ENCODE data around the gene REM1.
"Not testable (repeated sequence)": the region's sequence is repeated elsewhere in the genome, so short reads cannot be mapped to it uniquely, and the experiment has no call there.

REM1 gene, protein sequence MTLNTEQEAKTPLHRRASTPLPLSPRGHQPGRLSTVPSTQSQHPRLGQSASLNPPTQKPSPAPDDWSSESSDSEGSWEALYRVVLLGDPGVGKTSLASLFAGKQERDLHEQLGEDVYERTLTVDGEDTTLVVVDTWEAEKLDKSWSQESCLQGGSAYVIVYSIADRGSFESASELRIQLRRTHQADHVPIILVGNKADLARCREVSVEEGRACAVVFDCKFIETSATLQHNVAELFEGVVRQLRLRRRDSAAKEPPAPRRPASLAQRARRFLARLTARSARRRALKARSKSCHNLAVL

GRCh38 chr20:31474758-31475427 lies at the start of gene REM1, which contains the start of gene DEFB124:
TSS of gene REM1 (plus strand) at chr20:31475288. CDS start at chr20:31476446, 1,158 bp downstream.
TSS of gene DEFB124 (minus strand) at chr20:31475127. CDS start at chr20:31473013, 2,114 bp downstream.
- DNase-seq = no peak

GRCh38 chr20:31425797-31426196 lies 49.3 kb upstream of the REM1 start:
- DNase-seq = no peak

GRCh38 chr20:31426891-31427551 lies 48.1 kb upstream of the REM1 start:
- DNase-seq = not testable (repeated sequence)

DNA sequence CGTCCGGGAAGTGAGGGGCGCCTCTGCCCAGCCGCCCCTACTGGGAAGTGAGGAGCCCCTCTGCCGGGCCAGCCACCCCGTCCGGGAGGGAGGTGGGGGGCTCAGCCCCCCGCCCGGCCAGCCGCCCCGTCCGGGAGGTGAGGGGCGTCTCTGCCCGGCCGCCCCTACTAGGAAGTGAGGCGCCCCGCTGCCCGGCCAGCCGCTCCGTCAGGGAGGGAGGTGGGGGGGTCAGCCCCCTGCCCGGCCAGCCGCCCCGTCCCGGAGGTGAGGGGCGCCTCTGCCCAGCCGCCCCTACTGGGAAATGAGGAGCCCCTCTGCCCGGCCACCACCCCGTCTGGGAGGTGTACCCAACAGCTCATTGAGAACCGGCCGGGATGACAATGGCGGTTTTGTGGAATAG lies 47.5 kb upstream of the REM1 start:
- DNase-seq = not testable (repeated sequence)

GRCh38 chr20:31430568-31431115 lies 44.4 kb upstream of the REM1 start:
- DNase-seq = no peak

GRCh38 chr20:31440012-31440659 lies 35.0 kb upstream of the REM1 start, which contains the start of gene DEFB123:
TSS of gene DEFB123 (plus strand) at chr20:31440632. CDS start at chr20:31440699, 67 bp downstream.
- DNase-seq = no peak

- no peak for DNase-seq
Measured at GRCh38 chr20:31446084-31446819, 28.8 kb upstream of the REM1 start.

GRCh38 chr20:31449511-31450414 lies 25.3 kb upstream of the REM1 start:
- no peak for DNase-seq

GRCh38 chr20:31452575-31452974 lies 22.5 kb upstream of the REM1 start:
- no peak for DNase-seq

GRCh38 chr20:31454361-31454760 lies 20.7 kb upstream of the REM1 start:
- no peak for DNase-seq

DNA sequence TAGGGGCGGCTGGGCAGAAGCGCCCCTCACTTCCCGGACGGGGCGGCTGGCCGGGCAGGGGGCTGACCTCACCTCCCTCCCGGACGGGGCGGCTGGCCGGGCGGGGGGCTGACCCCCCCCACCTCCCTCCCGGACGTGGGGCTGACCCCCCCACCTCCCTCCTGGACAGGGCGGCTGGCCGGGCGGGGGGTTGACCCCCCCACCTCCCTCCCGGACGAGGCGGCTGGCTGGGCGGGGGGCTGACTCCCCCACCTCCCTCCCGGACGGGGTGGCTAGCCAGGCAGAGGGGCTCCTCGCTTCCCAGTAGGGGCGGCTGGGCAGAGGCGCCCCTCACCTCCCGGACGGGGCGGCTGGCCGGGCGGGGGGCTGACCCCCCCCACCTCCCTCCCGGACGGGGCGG lies 4.1 kb upstream of the REM1 start:
- not testable (repeated sequence) for DNase-seq

DNA sequence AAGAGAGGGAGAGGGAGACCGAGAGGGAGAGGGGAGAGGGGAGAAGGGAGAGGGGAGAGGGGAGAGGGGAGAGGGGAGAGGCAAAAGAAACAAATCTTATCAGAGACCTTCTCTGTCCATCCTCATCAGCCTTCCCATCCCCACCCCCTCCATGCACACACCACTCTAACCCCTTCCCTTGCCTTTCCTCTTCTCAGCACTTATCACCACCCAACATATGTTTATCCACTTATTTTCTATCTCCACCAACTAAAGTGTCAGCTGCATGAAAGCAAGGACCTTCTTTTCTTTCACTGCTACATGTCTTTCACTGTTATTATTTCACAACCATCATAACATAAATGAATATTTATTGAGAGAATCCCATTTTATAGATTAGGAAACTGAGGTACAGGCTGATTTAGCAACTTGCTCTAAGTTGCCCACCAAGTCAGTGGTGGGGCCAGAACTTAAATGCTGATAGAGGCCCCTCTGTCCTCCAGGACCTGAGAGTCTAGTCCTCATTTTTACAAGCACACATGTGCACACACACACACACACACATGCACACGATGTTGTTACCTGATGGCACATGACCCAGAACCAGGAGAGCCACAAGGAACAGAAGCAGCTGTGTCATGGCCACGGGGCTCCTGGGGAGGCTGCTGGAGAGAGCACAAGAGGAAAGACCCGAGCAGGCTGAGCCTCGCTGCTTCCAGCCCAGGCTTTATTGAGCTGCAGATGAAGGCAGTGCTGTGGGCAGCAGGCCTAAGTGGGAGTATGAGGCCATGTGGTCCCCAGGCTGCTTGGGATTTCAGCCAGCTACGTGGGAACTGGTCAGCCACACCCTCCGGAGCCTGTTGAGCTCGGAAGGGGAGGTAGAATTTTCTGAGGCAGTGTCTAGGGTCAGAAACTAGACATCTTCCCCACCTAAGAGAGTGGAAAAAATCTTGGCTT lies 2.4 kb upstream of the REM1 start:
- no peak for DNase-seq

DNA sequence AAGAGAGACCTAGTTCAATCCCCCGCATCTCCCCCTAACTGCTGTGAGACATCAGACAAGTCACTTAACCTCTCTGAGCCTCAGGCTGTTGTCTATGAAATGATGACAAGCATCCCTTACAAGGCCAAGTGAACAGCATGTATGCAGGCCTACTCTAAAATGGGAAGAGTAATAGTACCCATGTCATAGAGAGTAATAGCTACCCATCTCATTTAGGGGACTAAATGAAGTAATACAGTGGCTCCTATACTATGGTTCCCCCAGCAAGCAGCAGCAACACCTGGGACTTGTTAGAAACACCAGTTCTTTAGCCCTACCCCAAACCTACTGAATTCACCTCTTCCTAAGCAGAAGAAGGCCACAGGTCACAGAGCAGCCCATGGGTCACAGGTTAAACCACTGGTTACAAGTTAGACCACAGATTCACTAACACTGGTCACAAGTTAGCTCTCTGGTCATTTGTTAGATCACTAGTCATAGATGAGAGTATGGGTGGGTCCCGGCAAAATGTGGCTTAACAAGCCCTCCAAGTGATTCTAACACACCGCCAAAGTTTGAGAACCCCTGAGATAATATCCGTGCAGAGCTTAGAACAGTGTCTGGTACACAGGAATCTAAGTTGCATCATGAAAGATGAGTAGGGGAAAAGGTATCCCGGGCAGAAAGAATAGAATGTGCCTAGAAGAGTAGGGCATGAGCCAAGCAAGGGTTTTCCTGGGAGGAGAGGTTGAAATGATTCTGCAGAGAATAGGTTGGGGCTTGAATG lies 1.6 kb upstream of the REM1 start:
- no peak for DNase-seq

DNA sequence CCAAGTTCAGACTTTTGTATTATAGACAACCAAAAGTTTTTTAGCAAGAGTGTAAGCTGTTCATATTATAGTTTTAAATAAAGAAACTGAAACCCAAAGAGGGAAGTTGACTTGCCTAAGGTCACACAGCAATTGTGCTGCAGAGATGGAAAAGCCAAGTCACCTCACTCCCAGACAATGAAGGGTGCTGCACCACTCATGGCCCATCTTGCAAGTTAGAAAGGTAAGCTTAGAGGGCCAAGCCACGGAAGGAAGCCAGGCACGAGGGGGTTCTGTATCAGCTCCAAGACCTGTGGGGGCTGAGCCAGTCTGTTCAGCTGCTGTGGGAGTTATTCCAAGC lies 1.0 kb upstream of the REM1 start:
- no peak for DNase-seq

DNA sequence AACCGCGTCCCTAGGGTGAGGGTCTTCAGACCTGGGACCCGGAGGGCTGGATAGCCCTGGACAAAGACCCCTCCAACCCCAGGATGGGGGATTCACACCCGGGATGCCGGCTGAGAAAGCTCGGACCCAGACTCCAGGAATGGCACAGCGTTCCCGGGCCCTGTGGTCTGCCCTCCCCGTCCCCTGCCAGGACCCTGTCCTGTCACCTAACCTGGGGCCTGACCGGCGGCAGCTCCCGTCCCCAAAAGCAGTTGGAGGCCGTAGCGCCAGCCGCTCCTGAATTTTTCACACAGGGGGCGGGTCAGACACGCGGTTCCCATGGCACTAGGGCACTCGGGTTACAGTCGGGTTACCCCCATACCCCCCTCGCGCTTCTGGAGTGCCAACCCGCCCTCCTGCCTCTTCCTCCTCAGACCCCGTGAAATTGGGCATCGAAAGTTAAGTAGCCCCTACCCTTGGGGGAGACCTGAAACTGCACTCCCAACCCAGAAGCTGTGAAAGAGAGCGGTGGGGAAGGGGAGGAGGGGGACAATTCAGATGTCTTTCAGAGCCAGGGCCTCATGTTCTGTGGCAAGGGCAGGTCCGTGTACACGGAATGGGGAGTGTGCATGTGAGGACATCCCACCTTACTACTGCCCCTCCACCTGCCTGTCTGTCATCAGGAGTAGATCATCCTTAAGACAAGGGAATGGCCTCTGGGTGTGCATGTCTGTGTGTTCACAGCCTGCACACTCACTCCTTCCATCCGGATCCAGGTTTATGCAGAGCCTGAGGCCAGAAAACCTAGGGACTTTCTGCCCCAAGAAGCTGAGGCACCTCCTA lies 595 bp downstream of the REM1 start:
- DNase-seq = no peak

DNA sequence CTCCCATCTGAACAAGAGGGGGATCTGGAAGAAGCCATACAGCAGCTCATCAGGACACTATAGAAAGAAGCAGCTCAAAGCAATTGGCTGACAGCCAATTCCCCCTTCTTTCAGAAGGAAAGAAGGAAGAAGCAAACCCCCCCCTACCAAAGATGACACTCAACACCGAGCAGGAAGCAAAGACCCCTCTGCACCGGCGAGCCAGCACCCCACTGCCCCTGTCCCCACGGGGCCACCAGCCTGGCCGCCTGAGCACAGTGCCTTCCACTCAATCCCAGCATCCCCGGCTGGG lies 1.2 kb downstream of the REM1 start:
- DNase-seq = no peak

DNA sequence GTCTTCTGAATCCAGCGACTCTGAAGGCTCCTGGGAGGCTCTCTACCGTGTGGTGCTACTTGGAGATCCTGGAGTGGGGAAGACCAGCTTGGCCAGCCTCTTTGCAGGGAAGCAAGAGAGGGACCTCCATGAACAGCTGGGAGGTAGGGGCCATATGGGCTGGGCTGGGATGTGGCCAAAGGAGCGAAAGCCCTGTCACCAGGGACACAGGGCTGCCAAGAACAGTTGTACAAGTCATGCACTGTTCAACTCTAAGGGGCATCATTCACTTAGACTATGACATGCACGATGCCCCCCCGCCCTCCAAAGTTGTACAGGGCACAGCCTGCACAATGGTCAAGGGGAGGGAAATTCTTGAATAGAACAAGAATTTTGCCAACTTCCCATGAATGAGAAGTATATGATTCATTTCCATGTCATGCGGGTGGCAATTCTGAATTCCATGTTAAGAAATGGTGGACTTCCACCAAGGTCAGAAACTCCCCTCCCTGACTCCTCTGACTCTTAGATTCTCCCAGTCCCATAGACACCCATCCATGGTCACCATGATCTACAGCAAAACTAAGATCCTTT lies 1.6 kb downstream of the REM1 start:
- DNase-seq = no peak

DNA sequence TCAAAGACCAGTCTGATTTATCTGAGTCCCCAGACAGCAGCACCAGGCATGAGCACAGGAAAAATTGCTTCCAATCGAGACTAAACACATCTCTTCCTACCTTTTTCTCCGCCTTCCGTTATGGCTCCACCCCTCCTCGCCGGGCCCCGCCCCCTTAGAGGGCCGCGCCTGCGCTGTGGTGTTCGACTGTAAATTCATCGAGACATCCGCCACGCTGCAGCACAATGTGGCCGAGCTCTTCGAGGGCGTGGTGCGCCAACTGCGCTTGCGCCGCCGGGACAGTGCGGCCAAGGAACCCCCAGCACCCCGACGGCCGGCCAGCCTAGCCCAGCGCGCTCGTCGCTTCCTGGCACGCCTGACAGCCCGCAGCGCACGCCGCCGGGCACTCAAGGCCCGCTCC lies 8.9 kb downstream of the REM1 start:
- DNase-seq = no peak

All from activated gamma-delta T cell treated with Interleukin-2 at 50 U/mL for 16 hours (primary cell).